Fibroblast of peridontal ligament (primary cell): ENCODE data around the gene SLC7A5.
A peak's percentile ranks its signal among the peaks of the same experiment; 100 is the strongest.
"Not testable (repeated sequence)": the region's sequence is repeated elsewhere in the genome, so short reads cannot be mapped to it uniquely, and the experiment has no call there.

Experiments
- DNase-seq: peaks from one replicate; pipeline ENCODE4 v3.0.0-alpha.2; 2010; ENCODE audit errors: extremely low read depth

Gene SLC7A5

GRCh38 chr16:87869061-87869878 is at the start of gene SLC7A5:
Gene SLC7A5 (minus strand): TSS chr16:87869507. CDS start chr16:87869422, 85 bp downstream.
- peak; percentile 56 for DNase-seq

- DNase-seq = peak; percentile 42
These were observed 49.0 kb upstream of the SLC7A5 start for GRCh38 chr16:87918338-87918737.

- DNase-seq = no peak
These were observed 48.2 kb upstream of the SLC7A5 start for GRCh38 chr16:87917503-87917902.

- DNase-seq = no peak
These were observed 45.5 kb upstream of the SLC7A5 start for GRCh38 chr16:87914812-87915211.

- DNase-seq = not testable (repeated sequence)
These were observed 44.9 kb upstream of the SLC7A5 start for GRCh38 chr16:87914021-87914725.

- DNase-seq = not testable (repeated sequence)
These were observed 43.4 kb upstream of the SLC7A5 start for GRCh38 chr16:87912691-87913090.

- peak; percentile 90 for DNase-seq
These were observed 41.9 kb upstream of the SLC7A5 start for GRCh38 chr16:87911106-87911763.

- peak; percentile 60 for DNase-seq
These were observed 40.1 kb upstream of the SLC7A5 start for GRCh38 chr16:87909203-87909935.

- DNase-seq = not testable (repeated sequence)
These were observed 38.8 kb upstream of the SLC7A5 start for GRCh38 chr16:87908101-87908500.

- DNase-seq = not testable (repeated sequence)
These were observed 36.2 kb upstream of the SLC7A5 start for GRCh38 chr16:87905521-87905920.

- not testable (repeated sequence) for DNase-seq
These were observed 35.7 kb upstream of the SLC7A5 start for GRCh38 chr16:87904963-87905362.

- not testable (repeated sequence) for DNase-seq
These were observed 31.2 kb upstream of the SLC7A5 start for GRCh38 chr16:87900489-87900888.

GRCh38 chr16:87897521-87898505 is 28.5 kb upstream of the SLC7A5 start:
- DNase-seq = no peak

- DNase-seq = not testable (repeated sequence)
These were observed 27.7 kb upstream of the SLC7A5 start for GRCh38 chr16:87896924-87897520.

GRCh38 chr16:87896176-87896890 is 27.0 kb upstream of the SLC7A5 start:
- DNase-seq = not testable (repeated sequence)

GRCh38 chr16:87895641-87896141 is 26.4 kb upstream of the SLC7A5 start:
- DNase-seq = peak; percentile 26

GRCh38 chr16:87894005-87894404 is 24.7 kb upstream of the SLC7A5 start:
- DNase-seq = peak; percentile 49

GRCh38 chr16:87891764-87892163 is 22.5 kb upstream of the SLC7A5 start:
- no peak for DNase-seq

GRCh38 chr16:87889762-87890161 is 20.5 kb upstream of the SLC7A5 start:
- DNase-seq = not testable (repeated sequence)
